NB4 (cell line): ENCODE results near the gene CLEC12A.
"Not testable (repeated sequence)": the region's sequence is repeated elsewhere in the genome, so short reads cannot be mapped to it uniquely, and the experiment has no call there.

Experiments
- DNase-seq: peaks from one replicate; pipeline ENCODE4 v3.0.0; 2010; ENCODE audit warnings: low read depth
- H3K4me3 ChIP-seq: one replicate; pipeline ENCODE4 v1.5.1; 2011; ENCODE audit warnings: mild to moderate bottlenecking, low read depth, low read length, moderate library complexity
- CTCF ChIP-seq: IDR thresholded peaks from one replicate; pipeline ENCODE4 v1.5.1; 2012; ENCODE audit warnings: low read depth, low read length
- MAX ChIP-seq: IDR thresholded peaks from 2 replicates; pipeline ENCODE4 v1.6.1; 2011; ENCODE audit warnings: low read depth, low read length
- MYC ChIP-seq: IDR thresholded peaks from 2 replicates; pipeline ENCODE4 v1.6.1; 2011; ENCODE audit warnings: low read depth, low read length
- POLR2A ChIP-seq: IDR thresholded peaks from 2 replicates; pipeline ENCODE4 v1.6.1; 2011; ENCODE audit warnings: mild to moderate bottlenecking; ENCODE audit not compliant: insufficient read length; ENCODE audit errors: extremely low read depth

CLEC12A gene

GRCh38 chr12:10015450-10015849 is 44.2 kb downstream of the CLEC12A start:
- DNase-seq = no peak
- H3K4me3 ChIP-seq = no peak overlapping the region
- no peak for TF ChIP-seq MYC
- no peak for TF ChIP-seq POLR2A
- no peak for TF ChIP-seq MAX
- no peak for TF ChIP-seq CTCF

- peak; percentile 16 for DNase-seq
- no peak overlapping the region for H3K4me3 ChIP-seq
- TF ChIP-seq CTCF = no peak
- no peak for TF ChIP-seq MYC
- no peak for TF ChIP-seq POLR2A
- TF ChIP-seq MAX = no peak
Measured at GRCh38 chr12:10016881-10017280, 45.7 kb downstream of the CLEC12A start.

- DNase-seq = no peak
- H3K4me3 ChIP-seq = no peak overlapping the region
- TF ChIP-seq POLR2A (no peak), CTCF (no peak), MAX (no peak)
Measured at GRCh38 chr12:10018386-10018785, 47.2 kb downstream of the CLEC12A start.

- H3K4me3 ChIP-seq = no peak overlapping the region
- no peak for TF ChIP-seq CTCF
- DNase-seq = no peak
Measured at GRCh38 chr12:10021342-10021741, 50.1 kb downstream of the CLEC12A start.

GRCh38 chr12:10025236-10025635 is 54.0 kb downstream of the CLEC12A start:
- no peak for DNase-seq

GRCh38 chr12:10026666-10027065 is 55.5 kb downstream of the CLEC12A start:
- not testable (repeated sequence) for H3K4me3 ChIP-seq, DNase-seq

More at GRCh38 chr12:10025236-10025635, 54.0 kb downstream of the CLEC12A start:
- no peak for TF ChIP-seq CTCF
- TF ChIP-seq MAX = no peak
- TF ChIP-seq POLR2A = no peak
- TF ChIP-seq MYC = no peak
- no peak overlapping the region for H3K4me3 ChIP-seq

- TF ChIP-seq CTCF = no peak
- no peak for TF ChIP-seq MYC
- TF ChIP-seq POLR2A = no peak
- no peak for TF ChIP-seq MAX
- H3K4me3 ChIP-seq = no peak overlapping the region
- peak; percentile 9 for DNase-seq
Measured at GRCh38 chr12:10027311-10027710, 56.1 kb downstream of the CLEC12A start.
